NCI-H146 treated with DMSO at 0.1 percent for 48 hours (cell line): ENCODE results near the gene BCS1L.

Source experiments
- DNase-seq: peaks from one replicate; lab custom pipeline; 2025; ENCODE audit not compliant: unreplicated experiment; lab: John Stamatoyannopoulos, UW

Gene BCS1L, protein sequence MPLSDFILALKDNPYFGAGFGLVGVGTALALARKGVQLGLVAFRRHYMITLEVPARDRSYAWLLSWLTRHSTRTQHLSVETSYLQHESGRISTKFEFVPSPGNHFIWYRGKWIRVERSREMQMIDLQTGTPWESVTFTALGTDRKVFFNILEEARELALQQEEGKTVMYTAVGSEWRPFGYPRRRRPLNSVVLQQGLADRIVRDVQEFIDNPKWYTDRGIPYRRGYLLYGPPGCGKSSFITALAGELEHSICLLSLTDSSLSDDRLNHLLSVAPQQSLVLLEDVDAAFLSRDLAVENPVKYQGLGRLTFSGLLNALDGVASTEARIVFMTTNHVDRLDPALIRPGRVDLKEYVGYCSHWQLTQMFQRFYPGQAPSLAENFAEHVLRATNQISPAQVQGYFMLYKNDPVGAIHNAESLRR

GRCh38 chr2:218659258-218659987 is at the start of gene BCS1L, which contains the start of gene ZNF142:
BCS1L (plus strand) TSS chr2:218659683; CDS start chr2:218660988, 1,305 bp downstream.
ZNF142 (minus strand) TSS chr2:218659623; CDS start chr2:218656429, 3,194 bp downstream.
- DNase-seq: peak; percentile 71

DNA sequence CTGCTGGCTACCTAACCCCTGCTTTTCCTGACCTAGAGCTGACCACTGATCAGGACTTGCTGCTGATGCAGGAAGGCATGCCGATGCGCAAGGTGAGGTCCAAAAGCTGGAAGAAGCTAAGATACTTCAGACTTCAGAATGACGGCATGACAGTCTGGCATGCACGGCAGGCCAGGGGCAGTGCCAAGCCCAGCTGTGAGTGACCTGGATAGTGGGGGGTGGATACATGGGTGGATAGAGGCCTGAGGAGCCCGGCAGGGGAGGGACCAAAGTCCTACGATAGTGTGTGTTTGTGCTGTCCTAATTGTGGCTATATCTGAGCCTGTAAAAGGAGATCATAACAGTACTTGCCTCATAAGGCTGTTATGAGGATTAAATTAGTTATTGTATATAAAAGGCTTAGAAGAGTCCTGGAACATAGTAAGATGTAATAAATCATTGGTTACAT is 43.6 kb upstream of the BCS1L start:
- DNase-seq: no peak

- no peak for DNase-seq
Measured at GRCh38 chr2:218618102-218618860, 41.2 kb upstream of the BCS1L start.

DNA sequence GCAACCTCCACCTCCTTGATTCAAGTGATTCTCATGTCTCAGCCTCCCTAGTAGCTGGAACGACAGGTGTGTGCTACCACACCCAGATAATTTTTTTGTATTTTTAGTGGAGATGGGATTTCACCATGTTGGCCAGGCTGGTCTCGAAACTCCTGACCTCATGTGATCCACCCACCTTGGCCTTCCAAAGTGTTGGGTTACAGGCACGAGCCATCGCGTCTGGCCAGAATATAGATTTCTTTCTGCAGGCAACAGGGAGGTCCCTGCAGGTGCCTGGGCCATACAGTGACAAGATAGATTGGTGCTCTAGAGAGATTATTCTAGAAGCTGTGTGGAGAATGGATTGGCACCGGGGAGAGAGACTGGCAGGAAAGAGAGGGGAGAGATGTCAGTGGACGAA is 38.5 kb upstream of the BCS1L start:
- DNase-seq: no peak

GRCh38 chr2:218622606-218623365 is 36.7 kb upstream of the BCS1L start:
- DNase-seq: no peak

DNA sequence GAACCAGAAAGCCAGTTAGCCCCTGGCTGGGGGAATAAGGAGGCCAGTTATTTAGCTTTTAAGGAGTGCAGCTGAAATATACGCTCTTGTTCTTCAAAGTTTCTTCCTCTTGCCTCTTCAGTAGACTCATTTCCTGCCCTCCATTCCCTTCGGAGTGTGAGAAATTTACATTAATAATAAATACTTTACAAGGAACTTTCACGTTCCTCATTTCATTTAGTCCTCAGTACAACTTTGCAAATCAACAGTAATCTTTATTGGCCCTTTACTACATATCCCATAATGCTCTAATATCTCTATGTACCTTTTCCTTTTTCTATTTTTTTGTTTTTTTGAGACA is 36.1 kb upstream of the BCS1L start:
- DNase-seq: no peak

DNA sequence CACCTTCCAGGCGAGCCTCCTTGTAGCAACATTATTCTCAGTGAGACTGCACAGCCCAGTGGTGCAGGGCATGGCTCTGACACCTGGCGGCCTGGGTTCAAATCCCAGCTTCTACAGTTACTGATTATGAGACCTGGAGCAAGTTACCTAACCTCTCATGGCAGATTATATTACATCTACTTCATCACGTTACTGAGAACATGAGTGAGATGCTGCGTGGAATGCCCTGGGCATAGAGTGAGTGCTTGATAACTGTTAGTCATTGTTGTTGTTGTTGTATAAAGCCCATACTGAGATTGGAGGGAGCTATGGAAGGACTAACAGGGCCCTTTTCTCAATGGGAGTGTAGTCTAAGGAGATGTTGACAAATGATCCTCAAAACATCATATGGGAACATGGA is 33.1 kb upstream of the BCS1L start:
- DNase-seq: no peak

DNA sequence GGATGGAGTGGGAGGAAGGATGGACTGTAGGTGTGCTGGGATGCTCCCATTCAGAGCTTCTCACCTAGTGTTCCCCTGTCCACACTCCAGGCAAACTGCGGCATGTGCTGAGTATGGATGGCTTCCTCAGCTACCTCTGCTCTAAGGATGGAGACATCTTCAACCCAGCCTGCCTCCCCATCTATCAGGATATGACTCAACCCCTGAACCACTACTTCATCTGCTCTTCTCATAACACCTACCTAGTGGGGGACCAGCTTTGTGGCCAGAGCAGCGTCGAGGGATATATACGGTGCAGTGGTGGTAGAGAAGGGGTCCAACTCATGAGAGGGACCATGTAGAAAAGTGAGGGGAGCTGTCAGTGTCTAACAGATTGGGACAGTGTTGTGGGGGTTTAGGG is 31.5 kb upstream of the BCS1L start:
- no peak for DNase-seq

DNA sequence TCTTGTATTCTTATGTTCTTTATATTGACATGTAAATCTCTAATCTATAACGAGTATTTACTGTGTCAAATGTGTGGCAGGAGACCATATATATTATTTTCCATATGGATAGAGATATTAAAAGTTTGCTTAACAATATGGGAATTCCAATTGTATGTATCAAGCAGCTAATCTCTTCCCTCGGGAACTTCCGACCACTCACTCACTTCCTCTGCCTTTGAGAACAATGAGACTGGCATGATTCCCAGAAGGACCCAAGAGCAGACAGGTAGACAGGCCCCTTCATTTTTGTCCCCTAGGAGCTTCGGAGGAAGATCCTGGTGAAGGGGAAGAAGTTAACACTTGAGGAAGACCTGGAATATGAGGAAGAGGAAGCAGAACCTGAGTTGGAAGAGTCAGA is 27.6 kb upstream of the BCS1L start:
- DNase-seq: no peak

- DNase-seq: no peak
Measured at GRCh38 chr2:218635719-218636118, 23.8 kb upstream of the BCS1L start.

GRCh38 chr2:218638372-218638771 is 21.1 kb upstream of the BCS1L start:
- DNase-seq: no peak

GRCh38 chr2:218642121-218642656 is 17.3 kb upstream of the BCS1L start:
- DNase-seq: no peak

DNA sequence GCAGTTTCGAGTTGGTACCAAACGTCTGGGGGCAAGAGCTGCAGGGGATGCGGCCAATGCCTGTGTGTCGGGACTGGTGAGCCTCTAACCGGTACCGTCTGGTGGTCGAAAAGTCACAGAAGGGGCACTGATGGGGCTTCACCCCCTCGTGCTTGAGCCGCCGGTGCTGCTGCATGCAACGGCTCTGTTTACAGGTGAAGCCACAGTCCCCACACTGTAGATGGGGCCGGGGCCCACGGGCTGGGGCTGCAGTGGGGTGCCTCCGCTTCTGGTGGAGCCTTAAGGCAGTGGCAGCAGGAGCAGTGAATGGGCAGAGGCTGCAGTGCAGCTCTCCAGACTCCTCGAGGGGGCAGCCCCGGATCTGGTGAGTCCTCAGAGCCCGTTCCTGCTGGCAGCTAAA is 16.7 kb upstream of the BCS1L start:
- DNase-seq: no peak

DNA sequence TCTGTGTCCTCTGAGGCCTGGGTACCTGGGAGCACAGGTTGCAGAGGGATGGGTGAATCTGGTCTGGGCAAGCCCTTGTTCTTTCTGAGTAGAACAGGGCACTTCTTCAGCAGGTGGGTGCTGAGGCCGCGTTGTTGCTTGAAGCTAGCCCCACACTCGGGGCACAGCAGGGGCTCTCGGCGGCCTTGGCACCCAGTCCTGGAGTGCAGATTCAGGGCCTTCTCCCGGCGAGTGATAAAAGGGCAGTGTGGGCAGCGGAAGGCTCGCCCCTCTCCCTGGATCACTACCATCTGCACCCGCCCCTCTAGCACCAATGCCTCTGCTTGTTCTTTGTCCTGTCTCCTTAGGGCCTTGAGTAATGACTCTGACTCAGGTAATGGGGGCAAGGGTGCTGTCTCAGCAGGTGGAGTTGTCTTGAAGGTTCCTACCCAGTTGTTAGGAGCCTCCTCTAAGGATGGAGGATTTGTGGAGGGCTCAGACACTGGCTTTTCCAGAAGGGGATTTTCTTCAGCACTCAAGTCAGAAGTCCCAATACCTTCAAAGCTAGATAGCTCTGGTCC is 15.7 kb upstream of the BCS1L start:
- no peak for DNase-seq

- no peak for DNase-seq
Measured at GRCh38 chr2:218644721-218645120, 14.8 kb upstream of the BCS1L start.

- DNase-seq: no peak
Measured at GRCh38 chr2:218645126-218645525, 14.4 kb upstream of the BCS1L start.

DNA sequence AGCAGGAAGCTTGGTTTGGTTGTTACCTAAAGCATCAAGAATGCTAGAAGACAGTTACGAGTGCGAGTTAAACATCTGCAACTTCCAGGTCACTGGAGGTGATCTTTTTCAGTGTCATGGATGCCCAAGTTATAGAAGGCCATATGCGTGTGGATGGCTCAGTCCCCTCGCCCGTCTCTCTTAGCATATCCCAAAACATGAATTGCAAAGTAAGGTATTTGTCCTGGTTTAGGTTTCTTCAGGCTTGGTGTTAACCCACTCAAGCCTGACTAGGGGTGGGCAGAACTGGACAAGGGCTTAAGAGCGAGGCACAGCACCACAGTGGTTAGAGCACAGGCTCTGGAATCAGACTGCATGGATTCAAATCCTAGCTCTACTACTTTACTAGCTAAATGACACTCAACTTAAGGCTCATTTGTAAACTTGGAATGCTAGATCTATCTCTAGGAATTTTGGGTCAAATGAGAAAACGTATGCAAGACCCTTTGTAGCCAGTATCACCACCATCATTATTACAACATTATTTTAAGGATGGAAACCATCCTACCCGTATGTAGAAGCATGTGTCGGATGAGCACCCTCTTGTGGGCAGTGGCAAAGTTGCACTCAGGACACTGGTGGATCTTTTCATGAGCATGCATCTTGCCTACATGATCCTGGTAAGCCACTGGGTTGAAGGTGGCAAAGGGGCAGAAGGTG is 11.2 kb upstream of the BCS1L start:
- DNase-seq: no peak

GRCh38 chr2:218648787-218649100 is 10.7 kb upstream of the BCS1L start:
- no peak for DNase-seq

- DNase-seq: no peak
Measured at GRCh38 chr2:218655751-218656150, 3.7 kb upstream of the BCS1L start.
